Hematopoietic multipotent progenitor cell treated with erythropoietin and hydrocortisone succinate and interleukin-3 and kit ligand, for 15 days (in vitro differentiated cells): ENCODE measurements around the gene HIVEP1.

Source experiments
- DNase-seq: peaks from one replicate; pipeline ENCODE4 v3.0.0-alpha.2; 2015; ENCODE audit warnings: low spot score

The HIVEP1 gene

GRCh38 chr6:12020187-12020791 lies 8.2 kb downstream of the HIVEP1 start:
- DNase-seq = no peak

- DNase-seq = no peak
These were observed 10.4 kb downstream of the HIVEP1 start for GRCh38 chr6:12022481-12022880.

GRCh38 chr6:12022953-12023388 lies 10.9 kb downstream of the HIVEP1 start:
- DNase-seq = no peak

- DNase-seq = no peak
These were observed 12.1 kb downstream of the HIVEP1 start for GRCh38 chr6:12024216-12024615.

GRCh38 chr6:12024699-12025434 lies 12.8 kb downstream of the HIVEP1 start:
- DNase-seq = no peak

- no peak for DNase-seq
These were observed 14.0 kb downstream of the HIVEP1 start for GRCh38 chr6:12026120-12026519.

- DNase-seq = no peak
These were observed 14.7 kb downstream of the HIVEP1 start for GRCh38 chr6:12026833-12027232.

GRCh38 chr6:12028213-12028612 lies 16.1 kb downstream of the HIVEP1 start:
- no peak for DNase-seq

- DNase-seq = no peak
These were observed 18.0 kb downstream of the HIVEP1 start for GRCh38 chr6:12029979-12030737.

- no peak for DNase-seq
These were observed 19.0 kb downstream of the HIVEP1 start for GRCh38 chr6:12030993-12031550.

GRCh38 chr6:12032783-12033573 lies 20.9 kb downstream of the HIVEP1 start:
- no peak for DNase-seq

- no peak for DNase-seq
These were observed 21.7 kb downstream of the HIVEP1 start for GRCh38 chr6:12033770-12034169.

GRCh38 chr6:12034349-12034748 lies 22.2 kb downstream of the HIVEP1 start:
- DNase-seq = no peak

GRCh38 chr6:12034837-12035236 lies 22.7 kb downstream of the HIVEP1 start:
- DNase-seq = no peak

GRCh38 chr6:12036766-12037165 lies 24.7 kb downstream of the HIVEP1 start:
- no peak for DNase-seq

- DNase-seq = no peak
These were observed 25.7 kb downstream of the HIVEP1 start for GRCh38 chr6:12037798-12038197.

GRCh38 chr6:12039540-12040459 lies 27.7 kb downstream of the HIVEP1 start:
- no peak for DNase-seq

GRCh38 chr6:12047304-12047703 lies 35.2 kb downstream of the HIVEP1 start:
- no peak for DNase-seq

- no peak for DNase-seq
These were observed 35.8 kb downstream of the HIVEP1 start for GRCh38 chr6:12047792-12048432.

- DNase-seq = no peak
These were observed 36.5 kb downstream of the HIVEP1 start for GRCh38 chr6:12048609-12049008.
